Measurements from ENCODE around the gene CNKSR3. TPM values are rescaled to one million over a fixed set of nuclear protein-coding genes. Genes with fewer than 3 reads are reported as not detected.

CNKSR3 gene
- total RNA-seq, 2 donors from 2014 or later: 5.9 to 8.0 TPM

- H3K36me3 ChIP-seq (ENCODE audit: control insufficient read depth, insufficient read depth, low read length): peaks cover 5% of the 10 kb centered on the region
- Mint-ChIP-seq H3K4me1 (peaks cover 13% of the 10 kb centered on the region), H3K9me3 (no peaks in the 10 kb centered on the region), H3K4me3 (no peak overlapping the region), H3K27ac (no peak overlapping the region), H3K27me3 (ENCODE audit: insufficient read depth) (peaks cover 29% of the 10 kb centered on the region), H3K36me3 (ENCODE audit: low read depth) (no peaks in the 10 kb centered on the region)
- TF ChIP-seq CTCF (conservative IDR thresholded peaks at IDR 0.05): no peak
- 83 to 90% methylated on average over 3 to 4 of the region's 4 CpGs for WGBS, 2 experiments (ENCODE audit: insufficient coverage in 1 of 2, insufficient read length in 1 of 2)
- H3K27ac ChIP-seq (ENCODE audit: low read depth, low read length): no peak overlapping the region
- H3K4me1 ChIP-seq (ENCODE audit: control insufficient read depth, insufficient read depth, low read length): no peaks in the 10 kb centered on the region
- no peak overlapping the region for H3K9ac ChIP-seq (ENCODE audit: extremely low read depth, low read length, poor library complexity, severe bottlenecking)
- DNase-seq: no peak
- H3K4me3 ChIP-seq (ENCODE audit: low read length): no peak overlapping the region
- H3K9me3 ChIP-seq (ENCODE audit: control insufficient read depth, low read length): no peaks in the 10 kb centered on the region
- peaks cover 7% of the 10 kb centered on the region for H3K27me3 ChIP-seq (ENCODE audit: control insufficient read depth, insufficient read depth, low read length, poor library complexity, severe bottlenecking)
Measured at GRCh38 chr6:154504102-154504501, 6.4 kb downstream of the CNKSR3 start.

GRCh38 chr6:154503658-154504057, 6.8 kb downstream of the CNKSR3 start:
- Histone ChIP-seq H3K4me3 (ENCODE audit: low read length) (no peak overlapping the region), H3K9ac (ENCODE audit: extremely low read depth, low read length, poor library complexity, severe bottlenecking) (no peak overlapping the region), H3K27ac (ENCODE audit: low read depth, low read length) (no peak overlapping the region), H3K4me1 (ENCODE audit: control insufficient read depth, insufficient read depth, low read length) (no peaks in the 10 kb centered on the region), H3K27me3 (ENCODE audit: control insufficient read depth, insufficient read depth, low read length, poor library complexity, severe bottlenecking) (peaks cover 5% of the 10 kb centered on the region), H3K9me3 (ENCODE audit: control insufficient read depth, low read length) (no peaks in the 10 kb centered on the region), H3K36me3 (ENCODE audit: control insufficient read depth, insufficient read depth, low read length) (peaks cover 5% of the 10 kb centered on the region)
- DNase-seq: no peak
- Mint-ChIP-seq H3K27me3 (ENCODE audit: insufficient read depth) (peaks cover 25% of the 10 kb centered on the region), H3K4me1 (peaks cover 9% of the 10 kb centered on the region), H3K27ac (no peak overlapping the region), H3K36me3 (ENCODE audit: low read depth) (no peaks in the 10 kb centered on the region), H3K9me3 (no peaks in the 10 kb centered on the region), H3K4me3 (no peak overlapping the region)
- 52 to 57% methylated on average over 4 to 5 of the region's 5 CpGs for WGBS, 2 experiments (ENCODE audit: insufficient coverage in 1 of 2, insufficient read length in 1 of 2)
- no peak for TF ChIP-seq CTCF (conservative IDR thresholded peaks at IDR 0.05)

GRCh38 chr6:154502553-154502952, 7.9 kb downstream of the CNKSR3 start:
- Mint-ChIP-seq H3K27ac (no peak overlapping the region), H3K4me1 (peaks cover 1% of the 10 kb centered on the region), H3K27me3 (ENCODE audit: insufficient read depth) (peaks cover 17% of the 10 kb centered on the region), H3K36me3 (ENCODE audit: low read depth) (no peaks in the 10 kb centered on the region), H3K4me3 (no peak overlapping the region), H3K9me3 (no peaks in the 10 kb centered on the region)
- Histone ChIP-seq H3K27ac (ENCODE audit: low read depth, low read length) (no peak overlapping the region), H3K4me1 (ENCODE audit: control insufficient read depth, insufficient read depth, low read length) (no peaks in the 10 kb centered on the region), H3K9me3 (ENCODE audit: control insufficient read depth, low read length) (no peaks in the 10 kb centered on the region), H3K36me3 (ENCODE audit: control insufficient read depth, insufficient read depth, low read length) (peaks cover 5% of the 10 kb centered on the region), H3K4me3 (ENCODE audit: low read length) (no peak overlapping the region), H3K27me3 (ENCODE audit: control insufficient read depth, insufficient read depth, low read length, poor library complexity, severe bottlenecking) (no peaks in the 10 kb centered on the region), H3K9ac (ENCODE audit: extremely low read depth, low read length, poor library complexity, severe bottlenecking) (no peak overlapping the region)
- WGBS, 2 experiments (ENCODE audit: insufficient coverage in 1 of 2, insufficient read length in 1 of 2): 93 to 97% methylated on average over 6 to 7 of the region's 7 CpGs
- TF ChIP-seq CTCF (conservative IDR thresholded peaks at IDR 0.05): no peak
- no peak for DNase-seq

Measured in endodermal cell (in vitro differentiated cells).